T-helper 1 cell treated with Interleukin-12 subunit alpha and Interleukin-12 subunit beta and Interleukin-4 antibody, amounts not matched to agents 30 ng/mL and 1 ng/mL, for 36 hours (primary cell): ENCODE results near the gene GATB. TPM values are rescaled to one million over a fixed set of nuclear protein-coding genes. Genes with fewer than 3 reads are reported as not detected.

ENCODE experiments used
- intact Hi-C: fragments of 100-400 bp; cut with micrococcal nuclease; formaldehyde crosslinking; loops from one replicate; pipeline ENCODE4 v1.15.1; 2024
- total RNA-seq: library from RNA; stranded (reverse); gene quantifications from 2 replicates; pipeline ENCODE4 v1.2.3, GENCODE V29; 2022

Gene GATB
- total RNA-seq, 1 donor from 2014 or later: 15.7 TPM

GRCh38 chr4:151675411-151675971 lies 85.3 kb downstream of the GATB start:
- intact Hi-C loops: no loop called here

GRCh38 chr4:151674804-151675391 lies 85.9 kb downstream of the GATB start:
- intact Hi-C loops: no loop called here

GRCh38 chr4:151673908-151674520 lies 86.8 kb downstream of the GATB start:
- intact Hi-C loops: no loop called here

GRCh38 chr4:151672996-151673395 lies 87.8 kb downstream of the GATB start:
- intact Hi-C loops: no loop called here

GRCh38 chr4:151671541-151672059 lies 89.2 kb downstream of the GATB start:
- intact Hi-C loops: no loop called here

GRCh38 chr4:151670843-151671242 lies 90.0 kb downstream of the GATB start:
- intact Hi-C loops: no loop called here

GRCh38 chr4:151669990-151670389 lies 90.8 kb downstream of the GATB start:
- intact Hi-C loops: no loop called here

- intact Hi-C loops: no loop called here
Observed at GRCh38 chr4:151668689-151669402, 92.0 kb downstream of the GATB start.

GRCh38 chr4:151667666-151668065 lies 93.1 kb downstream of the GATB start:
- intact Hi-C loops: no loop called here

GRCh38 chr4:151667048-151667447 lies 93.8 kb downstream of the GATB start:
- intact Hi-C loops: no loop called here

- intact Hi-C loops: no loop called here
Observed at GRCh38 chr4:151666501-151666900, 94.3 kb downstream of the GATB start.

- intact Hi-C loops: no loop called here
Observed at GRCh38 chr4:151665785-151666127, 95.1 kb downstream of the GATB start.

- intact Hi-C loops: no loop called here
Observed at GRCh38 chr4:151665022-151665784, 95.6 kb downstream of the GATB start.

- intact Hi-C loops: no loop called here
Observed at GRCh38 chr4:151664289-151664688, 96.5 kb downstream of the GATB start.

- intact Hi-C loops: no loop called here
Observed at GRCh38 chr4:151663109-151663508, 97.7 kb downstream of the GATB start.

- intact Hi-C loops: no loop called here
Observed at GRCh38 chr4:151661873-151662272, 98.9 kb downstream of the GATB start.

- intact Hi-C loops: no loop called here
Observed at GRCh38 chr4:151660676-151661075, 100.1 kb downstream of the GATB start.

- intact Hi-C loops: no loop called here
Observed at GRCh38 chr4:151659601-151660364, 101.0 kb downstream of the GATB start.

GRCh38 chr4:151658959-151659600 lies 101.7 kb downstream of the GATB start:
- intact Hi-C loops: no loop called here

GRCh38 chr4:151657896-151658295 lies 102.9 kb downstream of the GATB start:
- intact Hi-C loops: no loop called here
